Coronary artery (tissue), 2 donors: ENCODE data around the gene CDK3.

ENCODE experiments used
- DNase-seq: peaks from one replicate; pipeline ENCODE4 v3.0.0-alpha.2; 2017; ENCODE audit warnings: low spot score
- H3K27ac ChIP-seq, 2 donors: fragments of 200-600 bp; sonication (generic); one replicate each; pipeline ENCODE4 v1.5.1; 2016 to 2019
- H3K4me3 ChIP-seq: fragments of 200-600 bp; sonication (generic); 2 replicates; pipeline ENCODE4 v1.5.1; 2016; ENCODE audit warnings: mild to moderate bottlenecking, moderate library complexity
- CTCF ChIP-seq: fragments of 200-600 bp; sonication (generic); IDR thresholded peaks from one replicate; pipeline ENCODE4 v1.5.1; 2019; ENCODE audit warnings: antibody characterized with exemption

CDK3 gene

GRCh38 chr17:76032073-76032779, 31.6 kb downstream of the CDK3 start:
- Histone ChIP-seq H3K4me3 (no peak overlapping the region), H3K27ac (no peak overlapping the region)
- no peak for TF ChIP-seq CTCF
- no peak for DNase-seq

- no peak for DNase-seq
- H3K4me3 ChIP-seq, result no peak overlapping the region
- no peak for TF ChIP-seq CTCF
- no peak overlapping the region for H3K27ac ChIP-seq
Observed at GRCh38 chr17:76032780-76033108, 32.1 kb downstream of the CDK3 start.

GRCh38 chr17:76033139-76033538, 32.5 kb downstream of the CDK3 start:
- Histone ChIP-seq H3K27ac (no peak overlapping the region), H3K4me3 (no peak overlapping the region)
- no peak for DNase-seq
- no peak for TF ChIP-seq CTCF

GRCh38 chr17:76034428-76035350, 34.0 kb downstream of the CDK3 start:
- no peak overlapping the region for H3K27ac ChIP-seq

GRCh38 chr17:76036497-76037261, 36.0 kb downstream of the CDK3 start:
- Histone ChIP-seq H3K4me3 (no peak overlapping the region), H3K27ac (no peak overlapping the region)
- DNase-seq, result no peak

More at GRCh38 chr17:76034428-76035350, 34.0 kb downstream of the CDK3 start:
- no peak for DNase-seq
- no peak for TF ChIP-seq CTCF
- H3K4me3 ChIP-seq, result no peak overlapping the region

GRCh38 chr17:76038050-76038449, 37.4 kb downstream of the CDK3 start:
- DNase-seq, result no peak
- H3K4me3 ChIP-seq, result no peak overlapping the region
- TF ChIP-seq CTCF, result no peak
- no peak overlapping the region for H3K27ac ChIP-seq

More at GRCh38 chr17:76036497-76037261, 36.0 kb downstream of the CDK3 start:
- TF ChIP-seq CTCF, result no peak
